SU-DHL-6 (cell line): ENCODE data around the gene SH2D5.

Experiments used
- CTCF ChIP-seq: fragments of 200-600 bp; sonication (generic); IDR thresholded peaks from one replicate; pipeline ENCODE4 v1.5.1; 2017; ENCODE audit warnings: antibody characterized with exemption, mild to moderate bottlenecking, low read length, moderate library complexity; ENCODE audit not compliant: insufficient read depth, poor library complexity, severe bottlenecking
- EZH2phosphoT487 ChIP-seq: fragments of 200-600 bp; sonication (generic), shearing (Covaris generic); conservative IDR thresholded peaks from 2 replicates; pipeline ENCODE4 v1.6.1; 2018; ENCODE audit warnings: mild to moderate bottlenecking, antibody characterized with exemption, low read length, moderate library complexity, mixed read lengths

- TF ChIP-seq CTCF (no peak), EZH2phosphoT487 (no peak)
Measured at GRCh38 chr1:20735581-20736111, 3.1 kb upstream of the SH2D5 start.
